ENCODE measurements around the gene ATOX1.

The ATOX1 gene

DNA sequence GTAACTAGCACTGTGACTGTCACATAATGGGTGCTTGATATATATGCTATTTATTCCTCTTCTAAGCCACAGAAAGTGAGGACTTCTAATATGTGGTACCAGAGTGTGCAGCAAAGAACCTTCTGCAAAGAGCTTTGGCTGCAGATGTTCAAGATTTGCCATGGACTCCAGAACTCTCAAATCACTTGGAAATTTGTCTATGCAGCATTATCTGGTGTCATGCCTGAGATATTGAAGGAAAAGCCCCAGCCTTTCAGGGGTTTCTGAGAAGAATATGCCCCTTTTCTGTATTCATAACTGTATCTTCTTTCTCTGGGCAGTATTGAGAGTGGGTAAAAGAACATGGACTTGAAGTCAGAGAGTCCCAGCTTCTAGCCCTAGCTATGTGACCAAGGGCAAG lies 8.5 kb upstream of the ATOX1 start:
- Histone ChIP-seq H3K27me3 (ENCODE audit: insufficient read depth, insufficient read length) (no peaks in the 10 kb centered on the region), H3K9ac (ENCODE audit: insufficient read length, low read depth) (no peak overlapping the region), H3K9me3 (ENCODE audit: insufficient read depth, low read length) (no peaks in the 10 kb centered on the region), H3K4me1 (ENCODE audit: insufficient read depth, insufficient read length) (no peaks in the 10 kb centered on the region), H3K36me3 (ENCODE audit: insufficient read depth, insufficient read length, low read length) (no peaks in the 10 kb centered on the region), H3K4me3 (ENCODE audit: insufficient read length, low read depth) (no peak overlapping the region)
- no peak for DNase-seq (ENCODE audit: low read depth, low spot score)
- TF ChIP-seq YY1 (IDR thresholded peaks at IDR 0.05; ENCODE audit: insufficient read depth, insufficient read length) (no peak), SUZ12 (IDR thresholded peaks at IDR 0.05; ENCODE audit: extremely low read depth, insufficient read depth, insufficient read length) (no peak), ZNF274 (IDR thresholded peaks at IDR 0.05; ENCODE audit: low read depth, low read length) (no peak)

DNA sequence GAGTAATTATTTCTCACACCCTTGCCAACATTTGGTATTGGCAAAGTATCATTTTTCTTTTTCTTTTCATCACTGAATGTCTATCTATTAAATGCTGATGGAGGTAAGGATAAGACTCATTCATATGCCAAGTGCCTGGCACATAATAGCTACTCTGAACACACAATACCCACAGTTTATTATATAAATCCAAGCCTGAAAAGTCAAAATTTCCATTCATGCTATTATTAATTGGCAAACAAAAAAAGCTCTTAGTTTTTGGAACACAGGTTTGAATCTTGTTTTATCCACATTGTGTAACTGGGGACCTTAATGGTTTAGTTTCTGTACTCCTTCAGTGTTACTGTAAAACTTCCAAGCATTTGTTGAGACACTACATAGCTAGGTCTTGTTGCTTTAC lies 6.4 kb upstream of the ATOX1 start:
- no peak for DNase-seq (ENCODE audit: low read depth, low spot score)
- Histone ChIP-seq H3K36me3 (ENCODE audit: insufficient read depth, insufficient read length, low read length) (no peaks in the 10 kb centered on the region), H3K9me3 (ENCODE audit: insufficient read depth, low read length) (no peaks in the 10 kb centered on the region), H3K4me3 (ENCODE audit: insufficient read length, low read depth) (no peak overlapping the region), H3K4me1 (ENCODE audit: insufficient read depth, insufficient read length) (no peaks in the 10 kb centered on the region), H3K9ac (ENCODE audit: insufficient read length, low read depth) (no peak overlapping the region), H3K27me3 (ENCODE audit: insufficient read depth, insufficient read length) (no peaks in the 10 kb centered on the region)
- TF ChIP-seq SUZ12 (IDR thresholded peaks at IDR 0.05; ENCODE audit: extremely low read depth, insufficient read depth, insufficient read length), result no peak
- no peak for TF ChIP-seq YY1 (IDR thresholded peaks at IDR 0.05; ENCODE audit: insufficient read depth, insufficient read length)
- TF ChIP-seq ZNF274 (IDR thresholded peaks at IDR 0.05; ENCODE audit: low read depth, low read length), result no peak

DNA sequence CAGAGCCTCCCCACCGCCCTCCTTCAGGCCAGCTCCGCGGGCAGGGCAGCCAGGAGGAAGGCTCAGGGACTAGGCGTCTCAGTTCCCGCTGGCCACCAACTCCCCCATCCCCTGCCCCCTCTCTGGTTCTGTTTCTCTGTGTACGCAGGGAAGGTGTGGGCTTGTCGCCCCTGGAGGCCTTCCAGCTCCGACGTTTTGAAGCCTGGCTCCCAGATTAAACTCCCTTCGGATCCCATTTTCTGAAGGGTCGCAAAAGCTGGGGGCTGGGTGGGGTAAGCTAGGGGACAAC lies 346 bp downstream of the ATOX1 start:
- peak overlapping the region; percentile 87 for H3K9ac ChIP-seq (ENCODE audit: insufficient read length, low read depth)
- H3K27me3 ChIP-seq (ENCODE audit: insufficient read depth, insufficient read length), result no peaks in the 10 kb centered on the region
- H3K4me1 ChIP-seq (ENCODE audit: insufficient read depth, insufficient read length), result peaks cover 2% of the 10 kb centered on the region
- TF ChIP-seq YY1 (IDR thresholded peaks at IDR 0.05; ENCODE audit: insufficient read depth, insufficient read length) (no peak), ZNF274 (IDR thresholded peaks at IDR 0.05; ENCODE audit: low read depth, low read length) (no peak), SUZ12 (IDR thresholded peaks at IDR 0.05; ENCODE audit: extremely low read depth, insufficient read depth, insufficient read length) (no peak)
- peaks cover 5% of the 10 kb centered on the region for H3K36me3 ChIP-seq (ENCODE audit: insufficient read depth, insufficient read length, low read length)
- H3K9me3 ChIP-seq (ENCODE audit: insufficient read depth, low read length), result no peaks in the 10 kb centered on the region
- peak overlapping the region; percentile 73 for H3K4me3 ChIP-seq (ENCODE audit: insufficient read length, low read depth)
- DNase-seq (ENCODE audit: low read depth, low spot score), result no peak

DNA sequence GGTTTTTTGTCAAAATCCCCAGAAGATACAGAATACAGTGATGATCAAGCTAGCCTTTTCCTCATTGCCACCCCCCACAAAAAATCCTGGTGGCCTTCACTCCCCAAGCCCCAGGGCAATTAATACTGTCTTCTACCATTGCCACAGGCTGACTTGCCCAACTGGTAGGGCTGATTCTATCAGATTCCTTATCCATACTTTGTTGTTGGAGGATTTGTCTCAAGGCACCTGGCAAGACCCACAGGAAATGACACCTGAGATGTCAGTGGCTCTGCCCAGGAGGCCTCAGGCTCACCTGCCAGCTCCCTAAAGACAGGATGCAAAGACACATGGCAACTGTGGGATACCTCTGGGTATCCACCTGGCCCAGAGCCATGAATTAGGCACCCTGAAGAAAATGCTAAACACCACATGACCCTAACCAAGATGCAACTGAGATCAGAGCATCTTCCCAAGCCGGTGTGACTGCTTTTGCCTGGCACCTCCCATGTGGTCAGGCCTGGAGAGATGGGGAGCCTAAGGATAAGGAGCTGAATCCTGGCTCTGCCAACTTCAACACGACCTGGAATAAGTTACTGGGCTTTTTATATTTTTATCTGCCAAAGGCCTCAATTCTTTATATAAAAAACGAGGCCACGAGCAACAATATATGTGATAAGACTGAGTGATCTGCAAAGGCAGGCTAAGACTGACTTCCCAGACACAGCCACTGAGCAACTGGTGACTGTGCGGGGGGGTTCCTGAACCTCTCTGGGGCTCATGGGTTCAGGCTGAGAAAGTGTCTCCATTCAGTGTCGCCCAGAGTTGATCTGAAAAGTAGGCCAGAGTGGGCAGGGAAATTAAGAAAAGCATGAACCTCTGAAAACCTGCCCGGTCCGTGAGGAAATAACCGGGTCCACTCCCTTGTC lies 944 bp downstream of the ATOX1 start:
- peaks cover 2% of the 10 kb centered on the region for H3K4me1 ChIP-seq (ENCODE audit: insufficient read depth, insufficient read length)
- no peak for DNase-seq (ENCODE audit: low read depth, low spot score)

DNA sequence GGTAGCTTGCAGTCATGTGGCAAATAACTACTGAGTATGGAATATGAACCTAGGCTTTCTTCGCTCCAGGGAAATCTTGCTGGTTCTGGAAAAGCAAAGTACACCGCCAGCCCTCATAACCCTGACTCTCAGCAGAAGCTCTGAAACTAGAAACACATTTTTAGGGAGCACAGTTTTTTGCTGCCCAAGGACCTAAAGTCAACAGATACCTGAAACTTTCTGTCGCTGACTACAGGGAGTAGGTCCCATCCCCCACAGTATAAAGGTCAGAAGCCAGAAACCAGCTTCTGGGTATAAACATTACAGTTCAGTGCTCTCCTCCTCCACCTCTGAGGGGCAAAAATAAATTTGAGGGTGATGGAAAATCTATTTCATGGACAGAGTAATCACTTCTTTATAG lies 3.0 kb downstream of the ATOX1 start:
- H3K27me3 ChIP-seq (ENCODE audit: insufficient read depth, insufficient read length), result no peaks in the 10 kb centered on the region
- no peak overlapping the region for H3K9ac ChIP-seq (ENCODE audit: insufficient read length, low read depth)
- TF ChIP-seq ZNF274 (IDR thresholded peaks at IDR 0.05; ENCODE audit: low read depth, low read length) (no peak), YY1 (IDR thresholded peaks at IDR 0.05; ENCODE audit: insufficient read depth, insufficient read length) (no peak), SUZ12 (IDR thresholded peaks at IDR 0.05; ENCODE audit: extremely low read depth, insufficient read depth, insufficient read length) (no peak)
- no peak overlapping the region for H3K4me3 ChIP-seq (ENCODE audit: insufficient read length, low read depth)
- DNase-seq (ENCODE audit: low read depth, low spot score), result no peak
- no peaks in the 10 kb centered on the region for H3K9me3 ChIP-seq (ENCODE audit: insufficient read depth, low read length)
- peaks cover 2% of the 10 kb centered on the region for H3K4me1 ChIP-seq (ENCODE audit: insufficient read depth, insufficient read length)
- H3K36me3 ChIP-seq (ENCODE audit: insufficient read depth, insufficient read length, low read length), result peaks cover 20% of the 10 kb centered on the region

More for the DNA sequence above, 944 bp downstream of the ATOX1 start:
- TF ChIP-seq ZNF274 (IDR thresholded peaks at IDR 0.05; ENCODE audit: low read depth, low read length), result no peak
- no peak for TF ChIP-seq YY1 (IDR thresholded peaks at IDR 0.05; ENCODE audit: insufficient read depth, insufficient read length)
- no peak for TF ChIP-seq SUZ12 (IDR thresholded peaks at IDR 0.05; ENCODE audit: extremely low read depth, insufficient read depth, insufficient read length)
- Histone ChIP-seq H3K27me3 (ENCODE audit: insufficient read depth, insufficient read length) (no peaks in the 10 kb centered on the region), H3K9ac (ENCODE audit: insufficient read length, low read depth) (peak overlapping the region; percentile 87), H3K4me3 (ENCODE audit: insufficient read length, low read depth) (peak overlapping the region; percentile 73), H3K36me3 (ENCODE audit: insufficient read depth, insufficient read length, low read length) (peaks cover 10% of the 10 kb centered on the region), H3K9me3 (ENCODE audit: insufficient read depth, low read length) (no peaks in the 10 kb centered on the region)

DNA sequence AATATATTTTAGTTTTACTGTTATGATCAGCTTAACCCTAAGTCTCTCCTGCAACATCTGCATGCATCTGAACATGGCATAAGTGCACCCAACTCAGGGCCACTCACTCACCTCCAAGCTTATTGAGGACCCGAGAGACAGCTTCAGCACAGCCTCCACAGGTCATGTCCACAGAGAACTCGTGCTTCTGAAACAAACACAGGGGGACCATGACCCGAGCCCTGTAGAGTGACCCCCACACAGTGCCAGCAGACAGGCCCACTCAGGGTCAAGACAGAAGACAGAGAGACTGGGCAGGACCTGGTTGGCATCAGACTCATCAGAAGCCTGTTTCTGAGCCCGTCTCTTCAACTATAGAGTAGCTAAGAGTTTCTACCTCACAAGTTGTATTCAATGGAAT lies 6.8 kb downstream of the ATOX1 start:
- no peaks in the 10 kb centered on the region for H3K9me3 ChIP-seq (ENCODE audit: insufficient read depth, low read length)
- TF ChIP-seq YY1 (IDR thresholded peaks at IDR 0.05; ENCODE audit: insufficient read depth, insufficient read length) (no peak), SUZ12 (IDR thresholded peaks at IDR 0.05; ENCODE audit: extremely low read depth, insufficient read depth, insufficient read length) (no peak), ZNF274 (IDR thresholded peaks at IDR 0.05; ENCODE audit: low read depth, low read length) (no peak)

DNA sequence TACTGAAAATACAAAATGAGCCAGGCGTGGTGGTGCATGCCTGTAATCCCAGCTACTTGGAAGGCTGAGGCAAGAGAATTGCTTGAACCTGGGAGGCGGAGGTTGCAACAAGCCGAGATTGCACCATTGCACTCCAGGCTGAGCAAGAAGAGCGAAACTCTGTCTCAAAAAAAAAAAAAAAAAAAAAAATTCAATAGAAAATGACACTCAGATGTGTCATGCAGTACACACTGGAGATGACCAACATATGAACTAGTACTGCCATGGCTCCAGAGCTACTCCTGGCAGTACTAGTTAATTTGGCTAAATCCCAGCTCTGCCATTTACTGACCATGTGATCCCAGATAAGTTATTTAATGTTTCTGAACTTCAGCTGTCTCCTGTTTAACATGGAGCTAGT lies 7.3 kb downstream of the ATOX1 start:
- TF ChIP-seq SUZ12 (IDR thresholded peaks at IDR 0.05; ENCODE audit: extremely low read depth, insufficient read depth, insufficient read length), result no peak
- no peak for TF ChIP-seq YY1 (IDR thresholded peaks at IDR 0.05; ENCODE audit: insufficient read depth, insufficient read length)
- TF ChIP-seq ZNF274 (IDR thresholded peaks at IDR 0.05; ENCODE audit: low read depth, low read length), result no peak
- Histone ChIP-seq H3K4me1 (ENCODE audit: insufficient read depth, insufficient read length) (no peaks in the 10 kb centered on the region), H3K36me3 (ENCODE audit: insufficient read depth, insufficient read length, low read length) (peaks cover 24% of the 10 kb centered on the region)

More for the DNA sequence above, 6.8 kb downstream of the ATOX1 start:
- Histone ChIP-seq H3K9ac (ENCODE audit: insufficient read length, low read depth) (no peak overlapping the region), H3K36me3 (ENCODE audit: insufficient read depth, insufficient read length, low read length) (peaks cover 20% of the 10 kb centered on the region), H3K4me3 (ENCODE audit: insufficient read length, low read depth) (no peak overlapping the region), H3K4me1 (ENCODE audit: insufficient read depth, insufficient read length) (no peaks in the 10 kb centered on the region), H3K27me3 (ENCODE audit: insufficient read depth, insufficient read length) (no peaks in the 10 kb centered on the region)
- DNase-seq (ENCODE audit: low read depth, low spot score), result no peak

More for the DNA sequence above, 7.3 kb downstream of the ATOX1 start:
- Histone ChIP-seq H3K27me3 (ENCODE audit: insufficient read depth, insufficient read length) (no peaks in the 10 kb centered on the region), H3K9ac (ENCODE audit: insufficient read length, low read depth) (no peak overlapping the region), H3K4me3 (ENCODE audit: insufficient read length, low read depth) (no peak overlapping the region), H3K9me3 (ENCODE audit: insufficient read depth, low read length) (no peaks in the 10 kb centered on the region)
- DNase-seq (ENCODE audit: low read depth, low spot score), result no peak
